WTC11 (cell line): Measurements from ENCODE around the gene TRABD.

Experiments used
- ELF4 ChIP-seq: sonication (generic); formaldehyde crosslinking; IDR thresholded peaks from 2 replicates; pipeline ENCODE4 v1.8.1; 2022; ENCODE audit warnings: low read depth, mild to moderate bottlenecking, moderate library complexity, missing genetic modification reagents
- ESRRA ChIP-seq: sonication (generic); formaldehyde crosslinking; IDR thresholded peaks from 2 replicates; pipeline ENCODE4 v1.8.1; 2022; ENCODE audit warnings: mild to moderate bottlenecking, missing genetic modification reagents, borderline replicate concordance
- FOXK1 ChIP-seq: sonication (generic); formaldehyde crosslinking; IDR thresholded peaks from 2 replicates; pipeline ENCODE4 v1.8.0; 2022; ENCODE audit warnings: mild to moderate bottlenecking, moderate library complexity, missing genetic modification reagents
- NFATC4 ChIP-seq: fragments of 250-450 bp; sonication (Bioruptor Pico); IDR thresholded peaks from 2 replicates; pipeline ENCODE4 v1.9.0; 2021; ENCODE audit warnings: mild to moderate bottlenecking
- ZNF416 ChIP-seq: fragments of 250-450 bp; sonication (Bioruptor Pico); IDR thresholded peaks from 2 replicates; pipeline ENCODE4 v1.9.0; 2021; ENCODE audit warnings: mild to moderate bottlenecking, inconsistent platforms
- TF ChIP-seq, protein P1 (sequence below): fragments of 200-600 bp; IDR thresholded peaks from 2 replicates; pipeline ENCODE4 v1.8.0; 2022; ENCODE audit warnings: antibody characterized with exemption
- TF ChIP-seq, protein P2 (sequence below): sonication (generic); formaldehyde crosslinking; IDR thresholded peaks from 2 replicates; pipeline ENCODE4 v1.8.0; 2023; ENCODE audit warnings: mild to moderate bottlenecking, missing genetic modification reagents

DNA sequence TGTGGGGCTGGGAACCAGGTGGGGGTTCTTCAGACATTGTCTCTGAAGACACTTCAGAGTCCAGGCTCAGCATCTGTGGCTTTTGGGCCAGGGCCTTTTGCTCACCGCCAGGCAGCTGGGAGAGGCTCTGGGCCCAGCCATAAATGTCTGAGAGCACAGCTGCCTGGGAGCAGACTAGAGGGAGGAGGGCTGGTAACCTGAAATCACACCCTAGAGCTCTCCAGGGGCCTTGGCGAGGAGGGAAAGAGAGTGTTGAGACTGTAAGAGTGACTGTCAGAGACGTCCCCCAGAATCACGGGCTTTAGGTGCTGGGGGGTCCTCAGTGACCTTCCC is 4.1 kb downstream of the TRABD start:
- TF ChIP-seq ESRRA (CRISPR knock-in tag) (no peak), ELF4 (CRISPR knock-in tag) (no peak), ZNF416 (CRISPR knock-in tag) (no peak), FOXK1 (no peak), NFATC4 (CRISPR knock-in tag) (no peak)
- TF ChIP-seq, protein P1, sequence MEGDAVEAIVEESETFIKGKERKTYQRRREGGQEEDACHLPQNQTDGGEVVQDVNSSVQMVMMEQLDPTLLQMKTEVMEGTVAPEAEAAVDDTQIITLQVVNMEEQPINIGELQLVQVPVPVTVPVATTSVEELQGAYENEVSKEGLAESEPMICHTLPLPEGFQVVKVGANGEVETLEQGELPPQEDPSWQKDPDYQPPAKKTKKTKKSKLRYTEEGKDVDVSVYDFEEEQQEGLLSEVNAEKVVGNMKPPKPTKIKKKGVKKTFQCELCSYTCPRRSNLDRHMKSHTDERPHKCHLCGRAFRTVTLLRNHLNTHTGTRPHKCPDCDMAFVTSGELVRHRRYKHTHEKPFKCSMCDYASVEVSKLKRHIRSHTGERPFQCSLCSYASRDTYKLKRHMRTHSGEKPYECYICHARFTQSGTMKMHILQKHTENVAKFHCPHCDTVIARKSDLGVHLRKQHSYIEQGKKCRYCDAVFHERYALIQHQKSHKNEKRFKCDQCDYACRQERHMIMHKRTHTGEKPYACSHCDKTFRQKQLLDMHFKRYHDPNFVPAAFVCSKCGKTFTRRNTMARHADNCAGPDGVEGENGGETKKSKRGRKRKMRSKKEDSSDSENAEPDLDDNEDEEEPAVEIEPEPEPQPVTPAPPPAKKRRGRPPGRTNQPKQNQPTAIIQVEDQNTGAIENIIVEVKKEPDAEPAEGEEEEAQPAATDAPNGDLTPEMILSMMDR = no peak
- TF ChIP-seq, protein P2, sequence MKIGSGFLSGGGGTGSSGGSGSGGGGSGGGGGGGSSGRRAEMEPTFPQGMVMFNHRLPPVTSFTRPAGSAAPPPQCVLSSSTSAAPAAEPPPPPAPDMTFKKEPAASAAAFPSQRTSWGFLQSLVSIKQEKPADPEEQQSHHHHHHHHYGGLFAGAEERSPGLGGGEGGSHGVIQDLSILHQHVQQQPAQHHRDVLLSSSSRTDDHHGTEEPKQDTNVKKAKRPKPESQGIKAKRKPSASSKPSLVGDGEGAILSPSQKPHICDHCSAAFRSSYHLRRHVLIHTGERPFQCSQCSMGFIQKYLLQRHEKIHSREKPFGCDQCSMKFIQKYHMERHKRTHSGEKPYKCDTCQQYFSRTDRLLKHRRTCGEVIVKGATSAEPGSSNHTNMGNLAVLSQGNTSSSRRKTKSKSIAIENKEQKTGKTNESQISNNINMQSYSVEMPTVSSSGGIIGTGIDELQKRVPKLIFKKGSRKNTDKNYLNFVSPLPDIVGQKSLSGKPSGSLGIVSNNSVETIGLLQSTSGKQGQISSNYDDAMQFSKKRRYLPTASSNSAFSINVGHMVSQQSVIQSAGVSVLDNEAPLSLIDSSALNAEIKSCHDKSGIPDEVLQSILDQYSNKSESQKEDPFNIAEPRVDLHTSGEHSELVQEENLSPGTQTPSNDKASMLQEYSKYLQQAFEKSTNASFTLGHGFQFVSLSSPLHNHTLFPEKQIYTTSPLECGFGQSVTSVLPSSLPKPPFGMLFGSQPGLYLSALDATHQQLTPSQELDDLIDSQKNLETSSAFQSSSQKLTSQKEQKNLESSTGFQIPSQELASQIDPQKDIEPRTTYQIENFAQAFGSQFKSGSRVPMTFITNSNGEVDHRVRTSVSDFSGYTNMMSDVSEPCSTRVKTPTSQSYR (CRISPR knock-in tag) = no peak
